Hematopoietic multipotent progenitor cell treated with erythropoietin and hydrocortisone succinate and interleukin-3 and kit ligand, for 6 days (in vitro differentiated cells): Measurements from ENCODE around the gene DCDC2B.
A peak's percentile ranks its signal among the peaks of the same experiment; 100 is the strongest.
"Not testable (repeated sequence)": the region's sequence is repeated elsewhere in the genome, so short reads cannot be mapped to it uniquely, and the experiment has no call there.

ENCODE experiments used
- DNase-seq: peaks from one replicate; pipeline ENCODE4 v3.0.0-alpha.2; 2015

The DCDC2B gene

DNA sequence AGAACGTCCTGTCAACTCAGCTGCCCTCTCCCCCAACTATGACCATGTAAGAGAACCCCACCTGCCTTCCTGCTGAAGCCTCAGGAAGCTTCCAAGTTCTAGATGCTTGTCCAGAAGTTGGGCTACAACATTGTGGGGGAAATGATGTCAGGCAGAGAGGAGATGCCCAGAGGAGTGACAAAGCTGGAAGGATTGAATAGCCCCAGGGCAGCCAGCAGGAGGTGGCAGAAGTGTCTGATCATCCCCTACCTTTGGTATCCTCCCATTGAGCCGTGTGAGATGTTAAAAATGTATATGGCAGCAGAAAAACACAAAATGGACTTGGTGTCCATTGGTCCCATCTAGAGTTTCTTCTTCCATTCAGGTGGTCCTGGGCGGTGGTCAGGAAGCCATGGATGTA lies 19.9 kb downstream of the DCDC2B start:
- no peak for DNase-seq

DNA sequence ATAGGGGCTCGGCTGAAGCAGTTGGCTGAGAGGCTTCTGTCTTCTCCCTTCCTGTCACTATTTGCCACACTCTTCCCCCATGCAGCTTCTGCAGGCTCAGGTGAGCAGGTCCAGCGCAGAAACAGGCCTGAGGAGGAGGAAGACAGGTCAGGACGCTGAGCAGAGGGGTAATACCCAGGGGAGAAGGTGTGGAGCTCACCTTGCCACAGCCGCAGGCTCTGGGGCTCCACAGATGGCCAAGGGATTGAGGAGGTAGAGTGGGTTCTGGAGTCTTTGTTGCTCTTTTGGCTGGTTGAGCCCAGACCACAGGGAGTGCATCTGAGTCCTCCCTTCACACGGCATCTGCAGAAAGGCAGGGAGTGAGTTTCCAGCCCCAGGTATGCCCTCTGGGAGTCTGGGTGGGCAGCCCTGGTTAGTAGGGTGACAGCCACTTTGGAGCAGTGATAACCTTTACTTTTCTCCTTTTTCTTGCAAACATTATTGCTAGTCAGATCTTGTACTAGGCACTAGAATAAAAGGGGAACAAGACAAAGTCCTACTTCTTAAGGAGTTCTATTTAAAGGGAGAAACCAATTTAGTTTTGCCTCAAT lies 23.0 kb downstream of the DCDC2B start:
- DNase-seq, result no peak

GRCh38 chr1:32232558-32233304 lies 23.8 kb downstream of the DCDC2B start:
- DNase-seq, result no peak

GRCh38 chr1:32234792-32235191 lies 25.9 kb downstream of the DCDC2B start:
- DNase-seq, result no peak

DNA sequence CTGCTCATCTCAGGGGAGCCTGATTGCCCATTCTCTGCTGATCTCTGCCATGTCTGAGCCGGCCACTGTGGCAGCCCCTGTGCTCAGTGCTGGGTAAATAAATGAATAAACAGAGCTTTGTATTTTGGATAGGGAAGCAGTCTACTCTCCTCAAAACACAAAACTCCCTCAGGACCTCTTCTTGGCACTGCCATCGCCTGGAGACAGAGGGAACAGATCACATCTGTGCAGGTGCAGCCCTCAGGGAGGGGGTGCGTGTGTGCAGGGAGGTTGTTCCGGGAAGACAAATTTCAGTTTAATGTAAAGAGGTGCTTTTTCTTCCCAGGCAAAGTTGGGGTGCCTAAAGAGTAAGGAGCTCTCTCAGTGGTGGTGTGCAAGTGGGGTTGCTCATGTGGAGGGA lies 30.4 kb downstream of the DCDC2B start:
- DNase-seq, result no peak

- no peak for DNase-seq
Observed at GRCh38 chr1:32239790-32240139, 30.9 kb downstream of the DCDC2B start.

DNA sequence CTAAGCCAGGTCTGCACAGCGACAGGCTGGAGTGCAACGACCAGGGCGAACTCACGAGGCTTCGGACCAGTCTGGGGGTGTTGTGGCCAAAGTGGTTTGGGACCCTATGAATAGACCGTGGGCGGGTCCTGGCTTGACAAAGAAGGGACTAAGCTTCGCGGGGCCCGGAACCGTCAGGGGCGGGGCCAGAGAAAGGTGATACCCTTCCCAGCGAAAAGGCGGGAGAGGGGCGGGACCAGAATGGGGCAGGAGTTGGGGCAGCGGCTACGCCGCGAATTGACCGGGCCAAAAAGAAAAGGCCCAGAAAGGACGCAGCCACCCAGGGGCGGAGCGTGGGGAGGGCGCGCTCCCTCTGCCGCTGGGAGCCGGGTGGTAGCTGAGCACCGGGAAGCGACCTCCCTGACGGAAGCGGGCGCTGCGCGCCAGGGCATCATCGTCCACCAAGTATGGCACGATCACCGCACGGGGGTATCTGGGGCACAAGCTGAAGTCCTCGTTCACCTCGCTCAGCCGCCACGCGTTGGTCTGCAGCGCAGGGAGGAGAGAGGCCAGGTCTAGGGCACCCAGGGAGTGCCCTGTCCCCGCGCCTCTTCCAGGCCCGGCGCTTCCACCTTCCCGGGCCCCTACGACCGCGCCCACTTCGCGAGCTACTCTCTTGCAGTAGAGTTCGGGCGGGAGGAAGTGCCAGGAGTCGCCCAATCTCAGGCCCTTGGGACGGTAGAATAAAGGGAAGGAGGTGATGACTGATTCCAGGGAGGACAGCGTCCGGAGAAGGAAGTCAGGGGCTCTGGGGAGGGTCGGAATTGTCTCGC lies 31.5 kb downstream of the DCDC2B start:
- DNase-seq, result peak; percentile 55

DNA sequence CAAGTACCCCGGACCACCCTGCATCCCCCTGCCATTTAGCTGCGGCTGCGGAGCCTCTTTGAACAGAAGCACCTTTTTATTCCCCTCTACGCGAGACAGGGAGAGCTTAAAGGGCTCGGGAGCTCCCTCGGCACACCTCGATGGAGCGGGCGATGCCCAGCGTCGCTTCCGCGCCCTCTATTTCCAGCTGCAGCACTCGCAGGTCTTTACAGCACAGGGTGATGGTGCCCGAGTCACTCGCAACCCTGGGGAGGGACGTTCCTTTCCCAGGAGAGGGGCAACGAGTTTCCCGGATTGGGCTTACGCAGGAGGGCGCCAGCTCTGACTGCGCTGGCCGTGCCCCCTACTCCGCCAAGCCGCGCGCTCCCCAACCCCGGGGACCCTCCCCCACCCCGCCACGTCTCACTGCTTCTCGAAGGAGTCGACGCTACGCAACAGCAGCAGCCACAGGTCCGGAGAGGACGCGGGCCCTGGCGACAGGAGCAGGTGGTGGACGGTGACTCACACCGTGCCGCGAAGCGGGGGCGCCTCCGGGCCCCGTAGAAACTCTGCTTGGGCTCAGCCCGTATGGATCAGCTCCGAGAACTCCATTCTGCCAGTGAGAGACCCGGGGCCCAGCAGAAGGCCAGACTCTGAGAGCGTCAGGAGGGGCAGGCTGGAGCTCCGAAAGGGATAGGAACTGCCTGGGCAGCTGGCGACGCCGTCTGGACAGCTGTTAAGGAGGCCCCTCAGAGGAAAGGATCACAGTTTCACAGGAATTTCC lies 32.3 kb downstream of the DCDC2B start:
- DNase-seq, result peak; percentile 42

DNA sequence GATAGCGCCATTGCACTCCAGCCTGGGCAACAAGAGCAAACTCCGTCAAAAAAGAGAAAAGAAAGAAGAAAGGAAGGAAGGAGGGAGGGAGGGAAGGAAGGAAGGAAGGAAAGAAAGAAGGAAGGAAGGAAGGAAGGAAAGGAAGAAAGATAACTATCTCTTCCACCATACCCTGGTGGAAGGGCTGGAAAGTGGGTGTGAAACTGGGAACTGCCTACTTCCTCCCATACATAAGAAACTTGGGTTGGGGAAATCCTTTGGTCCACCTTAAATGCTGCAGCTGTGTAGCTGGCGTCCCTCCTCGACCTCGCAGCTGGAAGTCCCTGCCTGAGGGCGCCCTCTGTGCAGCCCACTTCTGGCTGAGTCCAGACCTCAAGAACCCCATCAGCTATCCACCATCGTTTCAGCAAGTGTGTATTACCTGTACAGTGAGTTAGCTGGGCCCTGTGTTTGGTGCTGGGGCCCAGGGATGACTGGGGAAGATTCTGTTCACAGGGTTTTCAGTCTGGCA lies 33.5 kb downstream of the DCDC2B start:
- DNase-seq, result no peak

GRCh38 chr1:32246888-32247273 lies 38.0 kb downstream of the DCDC2B start, which contains the start of gene FAM167B:
FAM167B (plus strand) TSS chr1:32247222; CDS start chr1:32247422, 200 bp downstream.
- DNase-seq, result no peak

DNA sequence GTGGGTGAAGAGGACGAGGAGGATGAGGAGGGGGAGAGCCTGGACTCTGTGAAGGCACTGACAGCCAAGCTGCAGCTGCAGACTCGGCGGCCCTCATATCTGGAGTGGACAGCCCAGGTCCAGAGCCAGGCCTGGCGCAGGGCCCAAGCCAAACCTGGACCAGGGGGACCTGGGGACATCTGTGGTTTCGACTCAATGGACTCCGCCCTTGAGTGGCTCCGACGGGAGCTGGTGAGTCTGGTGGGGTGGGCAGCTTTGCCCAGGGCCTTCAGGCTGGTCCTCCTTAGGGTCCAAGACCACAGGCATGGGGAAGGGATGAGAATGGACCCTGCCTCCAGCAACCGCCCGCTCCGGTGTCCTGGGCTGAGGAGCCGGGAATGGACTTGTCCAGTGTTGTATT lies 38.6 kb downstream of the DCDC2B start:
- DNase-seq, result no peak

GRCh38 chr1:32247983-32248889 lies 39.3 kb downstream of the DCDC2B start:
- DNase-seq, result peak; percentile 81

DNA sequence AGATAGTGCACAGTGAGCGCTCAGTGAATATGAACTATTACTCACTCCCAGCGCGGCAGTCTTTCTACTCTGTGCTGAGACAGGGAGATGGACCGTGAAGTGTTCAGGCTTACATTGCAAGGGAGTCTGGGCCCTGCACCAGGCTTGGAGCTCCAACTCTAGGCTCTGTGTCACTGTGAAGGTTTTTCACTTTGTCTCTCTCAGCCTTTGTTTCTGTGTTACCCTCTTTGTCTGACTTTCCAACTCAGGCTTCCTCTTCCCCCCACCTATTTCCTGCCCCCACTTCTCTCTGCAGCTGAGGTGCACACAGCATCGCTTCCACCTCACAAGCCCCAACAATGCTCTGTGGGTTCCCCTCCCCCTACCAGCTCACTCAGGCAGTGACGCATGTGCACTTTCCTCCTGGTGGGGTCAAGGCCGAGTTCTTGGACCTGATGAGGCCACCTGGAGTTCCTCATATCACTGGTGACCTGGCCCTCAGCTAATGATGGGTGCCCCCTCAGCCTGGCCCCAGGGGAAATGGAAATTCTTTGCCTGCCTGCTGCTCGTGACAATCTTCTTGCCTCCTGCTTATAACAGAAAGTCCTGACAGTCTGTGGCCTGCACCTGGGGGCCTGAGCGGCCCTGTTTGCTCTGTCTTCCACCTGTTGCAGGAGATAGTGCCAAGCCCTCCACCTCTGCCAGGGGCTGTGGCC lies 41.1 kb downstream of the DCDC2B start:
- peak; percentile 25 for DNase-seq

- no peak for DNase-seq
Observed at GRCh38 chr1:32250893-32251716, 42.2 kb downstream of the DCDC2B start, which contains the start of gene LCK. LCK (plus strand) TSS chr1:32251265; CDS start chr1:32274330, 23,065 bp downstream.

DNA sequence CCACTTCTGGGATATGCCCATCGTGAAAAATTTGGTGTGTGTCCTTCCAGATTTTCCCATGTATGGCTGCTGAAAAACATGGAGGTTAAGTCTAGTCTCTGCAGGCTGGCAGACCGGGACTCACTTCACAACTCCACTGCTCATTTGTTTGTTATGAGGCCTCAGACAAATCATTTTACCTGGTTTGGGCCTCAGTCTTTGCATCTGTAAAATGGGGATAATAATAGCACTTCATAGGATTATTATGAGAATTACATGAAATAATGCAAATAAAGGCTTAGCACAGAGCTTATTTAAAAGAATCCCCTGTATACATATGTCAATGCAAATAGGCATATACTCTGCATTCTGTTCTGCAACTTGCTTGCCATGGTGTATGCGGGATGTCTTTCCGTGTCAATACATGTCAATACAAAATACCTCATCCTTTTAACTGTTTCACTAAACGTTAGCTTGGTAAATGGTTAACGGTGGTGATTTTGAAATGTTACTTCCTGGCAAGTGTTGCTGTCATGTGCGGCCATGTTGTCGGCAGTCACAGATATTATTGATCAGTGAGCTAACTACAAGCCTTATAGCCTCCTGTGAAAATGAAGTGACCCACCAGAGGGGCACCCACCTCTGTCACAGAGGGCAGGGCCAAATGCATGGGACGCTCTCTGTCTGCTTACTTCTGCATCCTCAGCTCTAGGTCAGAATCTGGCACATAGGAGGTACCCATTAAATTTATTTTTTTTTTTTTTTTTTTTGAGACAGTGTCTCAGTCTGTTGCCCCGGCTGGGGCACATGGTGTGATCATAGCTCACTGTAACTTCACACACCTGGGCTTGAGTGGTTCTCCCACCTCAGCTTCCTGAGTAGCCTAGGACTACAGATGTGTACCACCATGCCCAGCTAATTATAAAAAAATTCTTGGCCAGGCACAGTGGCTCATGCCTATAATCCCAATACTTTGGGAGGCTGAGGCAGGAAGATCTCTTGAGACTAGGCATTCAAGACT lies 46.5 kb downstream of the DCDC2B start:
- no peak for DNase-seq

- DNase-seq, result no peak
Observed at GRCh38 chr1:32256473-32257226, 47.8 kb downstream of the DCDC2B start.

DNA sequence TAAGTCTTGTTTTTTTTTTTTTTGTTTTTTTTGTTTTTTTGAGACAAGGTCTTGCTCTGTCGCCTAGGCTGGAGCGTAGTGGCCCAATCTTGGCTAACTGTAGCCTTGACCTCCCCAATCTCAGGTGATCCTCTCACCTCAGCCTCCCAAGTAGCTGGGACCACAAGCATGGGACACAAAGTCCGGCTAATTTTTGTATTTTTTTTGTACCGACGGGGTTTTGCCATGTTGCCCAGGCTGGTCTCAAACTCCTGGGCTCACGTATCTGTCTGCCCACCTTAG lies 48.3 kb downstream of the DCDC2B start:
- DNase-seq, result no peak

GRCh38 chr1:32263236-32263593 lies 54.3 kb downstream of the DCDC2B start:
- DNase-seq, result not testable (repeated sequence)
